Bronchial smooth muscle cell (primary cell): Measurements from ENCODE around the gene SNX24. TPM values are rescaled to one million over a fixed set of nuclear protein-coding genes. Genes with fewer than 3 reads are reported as not detected.

Source experiments
- total RNA-seq: library from RNA; depleted of rRNA; stranded (reverse); fragments of >200 nt; gene quantifications from 2 replicates; pipeline ENCODE4 v1.2.1, GENCODE V29; 2014

Gene SNX24, protein sequence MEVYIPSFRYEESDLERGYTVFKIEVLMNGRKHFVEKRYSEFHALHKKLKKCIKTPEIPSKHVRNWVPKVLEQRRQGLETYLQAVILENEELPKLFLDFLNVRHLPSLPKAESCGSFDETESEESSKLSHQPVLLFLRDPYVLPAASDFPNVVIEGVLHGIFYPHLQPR
- total RNA-seq = 8.1 and 14.7 TPM in 2 replicates

DNA sequence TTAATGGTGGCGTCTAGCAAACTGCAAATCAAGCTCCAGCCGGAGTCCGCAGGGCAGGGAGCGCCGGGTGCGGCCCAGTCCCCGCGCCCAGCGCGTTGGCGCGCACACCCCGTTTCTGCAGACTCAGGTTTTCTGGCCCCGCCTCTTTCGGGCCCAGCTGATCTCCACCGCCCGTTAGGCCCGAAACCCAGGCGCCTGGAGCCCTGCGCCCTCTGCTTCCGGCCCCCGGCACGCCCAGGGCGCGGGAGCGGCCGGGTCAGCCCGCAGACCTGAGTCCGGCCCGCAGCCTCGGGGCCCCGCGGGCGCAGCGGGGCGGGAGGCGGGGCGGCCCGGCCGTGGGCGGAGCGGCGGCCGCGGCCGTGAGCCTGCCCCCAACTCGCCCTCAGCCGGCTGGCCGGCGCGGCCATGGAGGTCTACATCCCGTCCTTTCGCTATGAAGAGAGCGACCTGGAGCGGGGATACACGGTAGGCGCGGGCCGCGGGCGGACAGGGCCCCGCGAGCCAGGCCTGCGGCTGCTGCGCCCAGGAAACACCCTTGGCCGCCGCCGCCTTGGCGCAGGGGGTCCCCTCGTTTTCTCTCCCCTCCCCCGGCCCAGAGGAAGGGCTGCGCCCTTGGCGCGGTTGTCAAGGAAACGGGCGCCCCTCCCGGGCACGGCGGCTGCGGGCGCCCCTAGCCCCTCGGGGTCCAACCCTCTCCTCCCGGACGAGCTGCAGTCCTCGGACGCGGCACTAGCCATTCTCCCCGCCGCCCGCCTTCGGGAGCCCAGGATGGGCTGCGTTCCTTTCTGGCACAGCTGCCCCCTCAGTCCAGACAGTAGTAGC is at the start of gene SNX24:
Gene SNX24, plus strand, starts transcription at position 385 of the 822 bp plus-strand sequence. Its CDS starts 21 bp downstream, at position 406.

DNA sequence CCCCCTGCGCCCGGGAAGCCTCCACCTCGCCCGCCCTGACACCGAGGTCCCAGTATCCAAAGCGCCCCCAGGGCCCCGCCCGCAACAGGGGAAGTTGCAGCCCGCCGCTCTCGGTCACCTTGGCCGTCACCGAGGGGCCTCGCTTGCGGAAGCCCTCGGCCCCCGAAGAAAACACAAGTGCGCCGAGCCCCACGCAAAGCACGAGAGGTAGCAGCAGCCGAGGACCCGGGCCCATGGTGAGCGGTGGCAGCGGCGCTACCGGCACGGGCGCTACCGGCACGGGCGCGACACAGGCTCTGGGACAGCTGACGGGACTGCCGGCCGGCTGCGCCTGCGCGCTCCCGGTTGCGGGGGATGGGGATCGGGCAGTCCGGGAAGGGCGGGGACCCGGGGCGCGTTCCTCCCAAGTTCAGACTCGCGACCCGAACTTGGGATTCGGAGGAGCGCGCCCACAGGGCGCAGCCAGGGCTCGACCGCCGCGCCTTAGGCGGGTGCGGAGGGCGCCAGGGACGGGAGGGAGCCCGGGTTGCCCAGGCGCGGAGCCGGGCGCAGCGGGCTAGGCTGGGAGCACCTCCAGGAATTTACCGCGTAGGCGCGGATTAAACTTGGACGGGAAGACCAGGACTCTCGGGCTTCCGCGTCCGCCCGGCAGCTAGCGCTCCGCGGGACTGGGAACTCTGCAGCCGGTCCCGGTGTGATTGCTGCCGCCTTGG is 191.1 kb downstream of the SNX24 start, which contains the start of gene PPIC:
Gene PPIC, minus strand, starts transcription at position 335 of the 713 bp plus-strand sequence. Its CDS starts 100 bp downstream, at position 235.

Other genes starting within 250 kb of the SNX24 start
- 108 and 109 TPM in 2 replicates for gene SNX2, start 70.5 kb upstream of the SNX24 start, total RNA-seq
- gene PPIC, start 191.1 kb downstream of the SNX24 start, total RNA-seq = 71.5 and 84.0 TPM in 2 replicates
- 1.4 and 2.8 TPM in 2 replicates for gene PRDM6, start 243.6 kb downstream of the SNX24 start, total RNA-seq